HG03342 (cell line): ENCODE results near the gene PAPPA.

Source experiments
- ATAC-seq: cut with Tn5 transposase; IDR thresholded peaks from one replicate; pipeline ENCODE4 v1.9.1; 2021; ENCODE audit warnings: mild to moderate bottlenecking, moderate library complexity; ENCODE audit not compliant: unreplicated experiment

PAPPA gene

GRCh38 chr9:116153765-116154333 lies at the start of gene PAPPA:
Gene PAPPA, plus strand, starts transcription at chr9:116153791. Its CDS starts 382 bp downstream, at chr9:116154173.
- no peak for ATAC-seq

- ATAC-seq: no peak
Observed at GRCh38 chr9:116103976-116104820, 49.4 kb upstream of the PAPPA start.

GRCh38 chr9:116112236-116112635 lies 41.4 kb upstream of the PAPPA start:
- no peak for ATAC-seq

- no peak for ATAC-seq
Observed at GRCh38 chr9:116115761-116116353, 37.7 kb upstream of the PAPPA start.

GRCh38 chr9:116116393-116116792 lies 37.2 kb upstream of the PAPPA start:
- ATAC-seq: no peak

- ATAC-seq: no peak
Observed at GRCh38 chr9:116123171-116123570, 30.4 kb upstream of the PAPPA start.

- no peak for ATAC-seq
Observed at GRCh38 chr9:116124472-116125040, 29.0 kb upstream of the PAPPA start.

- no peak for ATAC-seq
Observed at GRCh38 chr9:116133163-116133562, 20.4 kb upstream of the PAPPA start.

GRCh38 chr9:116134975-116135374 lies 18.6 kb upstream of the PAPPA start:
- ATAC-seq: no peak

GRCh38 chr9:116137010-116137409 lies 16.6 kb upstream of the PAPPA start:
- ATAC-seq: no peak

GRCh38 chr9:116137581-116137980 lies 16.0 kb upstream of the PAPPA start:
- ATAC-seq: no peak

- no peak for ATAC-seq
Observed at GRCh38 chr9:116141864-116142561, 11.6 kb upstream of the PAPPA start.

GRCh38 chr9:116142706-116143492 lies 10.7 kb upstream of the PAPPA start:
- ATAC-seq: no peak

GRCh38 chr9:116144038-116144437 lies 9.6 kb upstream of the PAPPA start:
- ATAC-seq: no peak

GRCh38 chr9:116144555-116144954 lies 9.0 kb upstream of the PAPPA start:
- no peak for ATAC-seq

- no peak for ATAC-seq
Observed at GRCh38 chr9:116145036-116145435, 8.6 kb upstream of the PAPPA start.

GRCh38 chr9:116147821-116148220 lies 5.8 kb upstream of the PAPPA start:
- ATAC-seq: no peak

- peak; percentile 58 for ATAC-seq
Observed at GRCh38 chr9:116149844-116150243, 3.7 kb upstream of the PAPPA start.

GRCh38 chr9:116151199-116151598 lies 2.4 kb upstream of the PAPPA start:
- ATAC-seq: no peak

GRCh38 chr9:116151966-116152381 lies 1.6 kb upstream of the PAPPA start:
- no peak for ATAC-seq
